Keratinocyte (primary cell): ENCODE results near the gene KLHL1. TPM values are rescaled to one million over a fixed set of nuclear protein-coding genes. Genes with fewer than 3 reads are reported as not detected.

Experiments
- DNase-seq: peaks from one replicate; pipeline ENCODE4 v3.0.0-alpha.2; 2011; ENCODE audit warnings: low read depth, missing footprints, low spot score
- FAIRE-seq: peaks from 2 replicates; lab custom pipeline; 2011; peaks lifted over from hg19 to GRCh38; lab: Jason Lieb, UNC
- H2AFZ ChIP-seq: 2 replicates; pipeline ENCODE4 v1.6.0; 2012; ENCODE audit warnings: low read length, control low read depth, inconsistent platforms; ENCODE audit not compliant: control insufficient read depth
- H3K27ac ChIP-seq: 2 replicates; pipeline ENCODE4 v1.5.1; 2011; ENCODE audit warnings: low read length; ENCODE audit not compliant: control insufficient read depth, insufficient read depth
- H3K27me3 ChIP-seq: 3 replicates; pipeline ENCODE4 v1.6.0; 2011; ENCODE audit warnings: low read length; ENCODE audit not compliant: control insufficient read depth, insufficient read depth; ENCODE audit errors: extremely low read depth
- H3K36me3 ChIP-seq, 2 experiments: 2 replicates in 1 of 2; 3 replicates in 1 of 2; pipeline ENCODE4 v1.5.1; 2011; ENCODE audit warnings: low read length in 2 of 2, mild to moderate bottlenecking in 1 of 2; ENCODE audit not compliant: control insufficient read depth in 2 of 2, insufficient read depth in 2 of 2; ENCODE audit errors: extremely low read depth in 1 of 2
- H3K4me1 ChIP-seq: 3 replicates; pipeline ENCODE4 v1.5.1; 2011; ENCODE audit warnings: low read length; ENCODE audit not compliant: control insufficient read depth, insufficient read depth; ENCODE audit errors: extremely low read depth
- H3K4me2 ChIP-seq: 3 replicates; pipeline ENCODE4 v1.6.0; 2011; ENCODE audit warnings: low read depth, low read length; ENCODE audit not compliant: control insufficient read depth, insufficient read depth; ENCODE audit errors: extremely low read depth
- H3K4me3 ChIP-seq, 3 experiments: fragments of 200-600 bp in 1 of 3; sonication (generic) in 1 of 3; 2 replicates in 2 of 3; 3 replicates in 1 of 3; pipeline ENCODE4 v1.5.1; 2011 to 2016; ENCODE audit warnings: low read length in 3 of 3, mild to moderate bottlenecking in 3 of 3, control low read depth in 2 of 3, inconsistent platforms in 1 of 3, low read depth in 1 of 3, mixed read lengths in 1 of 3, mixed run types in 1 of 3, moderate library complexity in 1 of 3; ENCODE audit not compliant: control insufficient read depth in 2 of 3, insufficient read depth in 2 of 3; ENCODE audit errors: extremely low read depth in 1 of 3
- H3K79me2 ChIP-seq: 2 replicates; pipeline ENCODE4 v1.6.0; 2012; ENCODE audit warnings: low read length; ENCODE audit not compliant: control insufficient read depth, insufficient read depth
- H3K9ac ChIP-seq: 3 replicates; pipeline ENCODE4 v1.6.0; 2011; ENCODE audit warnings: low read length; ENCODE audit not compliant: control insufficient read depth, insufficient read depth; ENCODE audit errors: extremely low read depth
- H3K9me1 ChIP-seq: 3 replicates; pipeline ENCODE4 v1.6.0; 2011; ENCODE audit warnings: low read length; ENCODE audit not compliant: control insufficient read depth, insufficient read depth; ENCODE audit errors: extremely low read depth
- H3K9me3 ChIP-seq: 2 replicates; pipeline ENCODE4 v1.5.1; 2012; ENCODE audit warnings: low read depth, low read length; ENCODE audit not compliant: control insufficient read depth
- H4K20me1 ChIP-seq: 3 replicates; pipeline ENCODE4 v1.6.0; 2011; ENCODE audit warnings: low read length; ENCODE audit not compliant: control insufficient read depth, insufficient read depth; ENCODE audit errors: extremely low read depth
- EZH2 ChIP-seq: IDR thresholded peaks from one replicate; pipeline ENCODE4 v1.6.1; 2012; ENCODE audit warnings: inconsistent platforms, mild to moderate bottlenecking, low read length, moderate library complexity
- dilution Hi-C: fragments of 300-500 bp; cut with MboI; formaldehyde crosslinking; loops from one replicate; pipeline ENCODE4 v1.7.0; 2020; ENCODE audit warnings: low sequenced_read_pairs; ENCODE audit not compliant: extremely low pct_ligation_motif_present
- polyA plus RNA-seq, 5 experiments: library from polyadenylated mRNA; depleted of rRNA in 3 of 5; stranded (reverse) in 3 of 5; stranded (forward) in 1 of 5; unstranded in 1 of 5; fragments of >200 nt; gene quantifications; 1 replicate in 1 of 5; 2 replicates in 3 of 5; 3 replicates in 1 of 5; pipeline versions ENCODE4 v1.2.1 to v1.2.3, GENCODE V29; 2011 to 2012; ENCODE audit warnings: missing spikeins in 2 of 5, low read depth in 1 of 5, low replicate concordance in 1 of 5
- TF ChIP-seq, protein P1 (sequence below), 3 experiments: IDR thresholded peaks in 1 of 3; conservative IDR thresholded peaks in 1 of 3; optimal IDR thresholded peaks in 1 of 3; 2 replicates in 2 of 3; 3 replicates in 1 of 3; pipeline versions ENCODE3 to v1.5.1; 2011; ENCODE audit warnings: low read length in 3 of 3, mild to moderate bottlenecking in 3 of 3, moderate library complexity in 2 of 3, control low read depth in 1 of 3, inconsistent platforms in 1 of 3; ENCODE audit not compliant: insufficient read depth in 2 of 3; ENCODE audit errors: extremely low read depth in 1 of 3

KLHL1 gene
- polyA plus RNA-seq, 1 donor (not counting 4 experiments of a cell fraction or from before 2014, with no cell fraction given), result not detected

DNA sequence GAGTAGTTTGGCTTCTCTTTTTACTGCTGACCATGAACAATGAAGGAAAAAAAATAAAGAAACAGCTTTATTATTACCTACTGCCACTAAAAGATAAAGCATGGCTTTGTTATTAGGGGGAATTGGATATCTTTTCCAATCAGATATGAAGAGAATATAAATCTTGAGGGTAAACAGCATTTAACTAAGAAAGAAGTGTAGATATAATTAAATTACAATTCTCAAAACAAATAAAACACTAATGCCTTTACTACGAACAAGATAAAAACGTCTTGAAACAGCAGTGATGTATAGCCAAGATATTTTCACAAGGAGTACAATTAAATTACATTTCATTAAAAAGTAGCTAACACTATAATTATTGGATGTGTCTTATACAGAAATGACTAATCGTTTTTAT is 426.5 kb downstream of the KLHL1 start:
- no peak for FAIRE-seq
- H3K27me3 ChIP-seq, result no peaks in the 10 kb centered on the region
- no peaks in the 10 kb centered on the region for H3K4me1 ChIP-seq
- no peak overlapping the region for H3K27ac ChIP-seq
- H3K9me3 ChIP-seq, result no peaks in the 10 kb centered on the region
- H3K9me1 ChIP-seq, result no peaks in the 10 kb centered on the region
- H3K79me2 ChIP-seq, result no peaks in the 10 kb centered on the region
- TF ChIP-seq, protein P1, sequence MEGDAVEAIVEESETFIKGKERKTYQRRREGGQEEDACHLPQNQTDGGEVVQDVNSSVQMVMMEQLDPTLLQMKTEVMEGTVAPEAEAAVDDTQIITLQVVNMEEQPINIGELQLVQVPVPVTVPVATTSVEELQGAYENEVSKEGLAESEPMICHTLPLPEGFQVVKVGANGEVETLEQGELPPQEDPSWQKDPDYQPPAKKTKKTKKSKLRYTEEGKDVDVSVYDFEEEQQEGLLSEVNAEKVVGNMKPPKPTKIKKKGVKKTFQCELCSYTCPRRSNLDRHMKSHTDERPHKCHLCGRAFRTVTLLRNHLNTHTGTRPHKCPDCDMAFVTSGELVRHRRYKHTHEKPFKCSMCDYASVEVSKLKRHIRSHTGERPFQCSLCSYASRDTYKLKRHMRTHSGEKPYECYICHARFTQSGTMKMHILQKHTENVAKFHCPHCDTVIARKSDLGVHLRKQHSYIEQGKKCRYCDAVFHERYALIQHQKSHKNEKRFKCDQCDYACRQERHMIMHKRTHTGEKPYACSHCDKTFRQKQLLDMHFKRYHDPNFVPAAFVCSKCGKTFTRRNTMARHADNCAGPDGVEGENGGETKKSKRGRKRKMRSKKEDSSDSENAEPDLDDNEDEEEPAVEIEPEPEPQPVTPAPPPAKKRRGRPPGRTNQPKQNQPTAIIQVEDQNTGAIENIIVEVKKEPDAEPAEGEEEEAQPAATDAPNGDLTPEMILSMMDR (optimal IDR thresholded peaks at IDR 0.05 in 1 of 3, IDR thresholded peaks at IDR 0.05 in 1 of 3, conservative IDR thresholded peaks at IDR 0.05 in 1 of 3; ENCODE audit: extremely low read depth in 1 of 3, insufficient read depth in 2 of 3, low read length in 3 of 3), result no peak
- TF ChIP-seq EZH2, result no peak
- H3K4me3 ChIP-seq, result no peak overlapping the region
- DNase-seq, result no peak
- no peaks in the 10 kb centered on the region for H4K20me1 ChIP-seq
- no peak overlapping the region for H3K4me2 ChIP-seq
- H2AFZ ChIP-seq, result no peak overlapping the region
- dilution Hi-C loops, result no loop called here
- H3K9ac ChIP-seq, result no peak overlapping the region
- H3K36me3 ChIP-seq, result no peaks in the 10 kb centered on the region

GRCh38 chr13:69677343-69677742 is 430.9 kb downstream of the KLHL1 start:
- no peak overlapping the region for H3K4me3 ChIP-seq
- H3K27me3 ChIP-seq, result no peaks in the 10 kb centered on the region
- no peak overlapping the region for H2AFZ ChIP-seq
- H3K4me2 ChIP-seq, result no peak overlapping the region
- dilution Hi-C loops, result no loop called here
- DNase-seq (no peak), FAIRE-seq (no peak)
- H3K9me3 ChIP-seq, result peaks cover 2% of the 10 kb centered on the region
- H3K9me1 ChIP-seq, result no peaks in the 10 kb centered on the region
- no peaks in the 10 kb centered on the region for H3K4me1 ChIP-seq
- no peak overlapping the region for H3K27ac ChIP-seq
- TF ChIP-seq, protein P1 (optimal IDR thresholded peaks at IDR 0.05 in 1 of 3, IDR thresholded peaks at IDR 0.05 in 1 of 3, conservative IDR thresholded peaks at IDR 0.05 in 1 of 3; ENCODE audit: extremely low read depth in 1 of 3, insufficient read depth in 2 of 3, low read length in 3 of 3), result no peak
- no peak for TF ChIP-seq EZH2
- H4K20me1 ChIP-seq, result no peaks in the 10 kb centered on the region
- H3K9ac ChIP-seq, result no peak overlapping the region
- no peaks in the 10 kb centered on the region for H3K36me3 ChIP-seq
- H3K79me2 ChIP-seq, result no peaks in the 10 kb centered on the region
